GM23248 (cell line): Measurements from ENCODE around the gene ANKFN1. TPM values are rescaled to one million over a fixed set of nuclear protein-coding genes. Genes with fewer than 3 reads are reported as not detected.

ENCODE experiments used
- DNase-seq: peaks from one replicate; pipeline ENCODE4 v3.0.0-alpha.2; 2015
- H2AFZ ChIP-seq: fragments of 200-600 bp; sonication (generic); 2 replicates; pipeline ENCODE4 v1.6.1; 2016; ENCODE audit warnings: antibody characterized with exemption
- H3F3A ChIP-seq: fragments of 200-600 bp; sonication (generic); 2 replicates; pipeline ENCODE4 v1.6.1; 2016; ENCODE audit warnings: mild to moderate bottlenecking, antibody characterized with exemption, mixed run types; ENCODE audit not compliant: insufficient read depth
- H3K27ac ChIP-seq: fragments of 200-600 bp; sonication (generic); 2 replicates; pipeline ENCODE4 v1.5.1; 2016; ENCODE audit warnings: mild to moderate bottlenecking
- H3K27me3 ChIP-seq: fragments of 200-600 bp; sonication (generic); replicated peaks from 2 replicates; pipeline ENCODE4 v1.6.1; 2016; ENCODE audit warnings: mild to moderate bottlenecking; ENCODE audit not compliant: insufficient read depth
- H3K36me3 ChIP-seq: fragments of 200-600 bp; sonication (generic); 2 replicates; pipeline ENCODE4 v1.6.1; 2016; ENCODE audit warnings: low read depth, mild to moderate bottlenecking
- H3K4me1 ChIP-seq: fragments of 200-600 bp; sonication (generic); 2 replicates; pipeline ENCODE4 v1.6.1; 2016; ENCODE audit warnings: mild to moderate bottlenecking; ENCODE audit not compliant: insufficient read depth
- H3K4me2 ChIP-seq: fragments of 200-600 bp; sonication (generic); one replicate; pipeline ENCODE4 v1.6.1; 2016; ENCODE audit warnings: mild to moderate bottlenecking; ENCODE audit not compliant: unreplicated experiment
- H3K4me3 ChIP-seq: fragments of 200-600 bp; sonication (generic); 2 replicates; pipeline ENCODE4 v1.5.1; 2016; ENCODE audit warnings: mild to moderate bottlenecking
- H3K79me2 ChIP-seq: fragments of 200-600 bp; sonication (generic); 2 replicates; pipeline ENCODE4 v1.6.1; 2016; ENCODE audit warnings: mild to moderate bottlenecking; ENCODE audit not compliant: insufficient read depth
- H3K9ac ChIP-seq: fragments of 200-600 bp; sonication (generic); 2 replicates; pipeline ENCODE4 v1.6.1; 2016; ENCODE audit warnings: mild to moderate bottlenecking
- H3K9me2 ChIP-seq: fragments of 200-600 bp; sonication (generic); 2 replicates; pipeline ENCODE4 v1.6.1; 2016; ENCODE audit warnings: mixed run types, mild to moderate bottlenecking, moderate library complexity; ENCODE audit not compliant: insufficient read depth
- H3K9me3 ChIP-seq: fragments of 200-600 bp; sonication (generic); one replicate; pipeline ENCODE4 v1.6.1; 2017; ENCODE audit warnings: low read depth
- H4K20me1 ChIP-seq: fragments of 200-600 bp; sonication (generic); 2 replicates; pipeline ENCODE4 v1.6.0; 2016; ENCODE audit not compliant: insufficient read depth
- EZH2 ChIP-seq: fragments of 200-600 bp; sonication (generic); IDR thresholded peaks from 2 replicates; pipeline ENCODE4 v1.6.1; 2018; ENCODE audit warnings: antibody characterized with exemption, mild to moderate bottlenecking; ENCODE audit not compliant: insufficient read depth, poor library complexity, severe bottlenecking
- EZH2phosphoT487 ChIP-seq: fragments of 200-600 bp; sonication (generic); IDR thresholded peaks from 2 replicates; pipeline ENCODE4 v1.6.1; 2018; ENCODE audit warnings: antibody characterized with exemption, moderate library complexity, mild to moderate bottlenecking, low read depth; ENCODE audit not compliant: insufficient read depth
- WGBS, 2 experiments: methylation state at CpG; one replicate each; pipeline ENCODE4 v1.1.6; 2015 to 2017; ENCODE audit warnings: low lambda C conversion rate in 2 of 2, low coverage in 1 of 2; ENCODE audit errors: missing lambda C conversion rate in 2 of 2; 5-methylcytosine and 5-hydroxymethylcytosine counted together
- in situ Hi-C: fragments of 300-500 bp; cut with MboI; formaldehyde crosslinking; loops from 2 replicates; pipeline ENCODE4 v1.15.0; 2020
- polyA plus RNA-seq: library from polyadenylated mRNA; unstranded; fragments of >200 nt; fragmentation: Nextera tagmentation; extraction: Ambion mirVana; gene quantifications from 2 replicates; pipeline ENCODE4 v1.2.1, GENCODE V29; 2016
- total RNA-seq: library from RNA; depleted of rRNA; stranded (reverse); fragments of >200 nt; shearing (Covaris generic); gene quantifications from 2 replicates; pipeline ENCODE4 v1.2.3, GENCODE V29; 2014

The ANKFN1 gene
- total and polyA plus RNA-seq, 2 experiments from 2014 or later: 0.54 to 0.64 TPM

DNA sequence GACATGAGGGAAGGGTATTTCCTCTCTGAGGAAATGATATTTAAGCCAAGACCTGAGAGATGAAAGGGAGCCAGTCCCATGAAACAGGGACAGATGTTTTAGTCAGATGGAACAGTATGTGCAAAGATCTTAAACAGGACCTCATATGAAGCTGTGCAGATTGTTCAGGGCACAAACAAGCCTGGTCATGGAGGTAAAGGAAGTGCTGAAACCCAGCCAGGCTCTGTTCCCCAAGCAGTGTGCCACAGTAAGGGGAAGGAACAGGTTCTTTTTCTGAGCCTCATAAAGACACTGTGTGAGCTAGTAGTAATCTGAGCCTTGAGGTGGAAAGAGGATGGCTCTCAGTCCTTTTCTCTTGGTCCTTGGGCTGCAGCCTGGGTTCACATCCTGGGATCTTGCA lies 159.9 kb downstream of the ANKFN1 start:
- H3K9me3 ChIP-seq: no peaks in the 10 kb centered on the region
- in situ Hi-C loops: loop anchor here (10.0 kb wide), 1 partner anchor 178 kb away; no protein-coding TSS in a partner anchor
- TF ChIP-seq EZH2 (no peak), EZH2phosphoT487 (no peak)
- peaks cover 13% of the 10 kb centered on the region; the same call in 1 of the 2 replicates for H3K4me1 ChIP-seq
- H3K9me2 ChIP-seq: no peaks in the 10 kb centered on the region
- H3K4me2 ChIP-seq: no peak overlapping the region
- H3F3A ChIP-seq: no peaks in the 10 kb centered on the region
- no peaks in the 10 kb centered on the region for H3K27me3 ChIP-seq
- H3K79me2 ChIP-seq: no peaks in the 10 kb centered on the region
- H3K27ac ChIP-seq: no peak overlapping the region
- no peak overlapping the region for H3K9ac ChIP-seq
- no peak overlapping the region for H3K4me3 ChIP-seq
- no peaks in the 10 kb centered on the region for H3K36me3 ChIP-seq
- no peaks in the 10 kb centered on the region for H4K20me1 ChIP-seq
- no peak for DNase-seq
- no peak overlapping the region for H2AFZ ChIP-seq

- Histone ChIP-seq H3K9me2 (no peaks in the 10 kb centered on the region), H3K27me3 (no peaks in the 10 kb centered on the region), H3K36me3 (no peaks in the 10 kb centered on the region), H2AFZ (no peak overlapping the region), H3F3A (no peaks in the 10 kb centered on the region), H3K9me3 (no peaks in the 10 kb centered on the region), H3K4me2 (no peak overlapping the region), H3K4me3 (no peak overlapping the region), H4K20me1 (no peaks in the 10 kb centered on the region), H3K27ac (no peak overlapping the region), H3K79me2 (no peaks in the 10 kb centered on the region), H3K4me1 (peaks cover 13% of the 10 kb centered on the region; the same call in 1 of the 2 replicates), H3K9ac (no peak overlapping the region)
- WGBS, 2 experiments: 40 to 42% methylated on average over 3 of the region's 3 CpGs
- in situ Hi-C loops: loop anchor here (10.0 kb wide), 1 partner anchor 179 kb away; no protein-coding TSS in a partner anchor
- TF ChIP-seq EZH2phosphoT487 (no peak), EZH2 (no peak)
- DNase-seq: peak; percentile 24
Measured at GRCh38 chr17:56314026-56314425, 160.8 kb downstream of the ANKFN1 start.

- no peak overlapping the region for H3K4me2 ChIP-seq
- no peaks in the 10 kb centered on the region for H4K20me1 ChIP-seq
- 61 to 62% methylated on average over 4 of the region's 4 CpGs for WGBS, 2 experiments
- H3K79me2 ChIP-seq: no peaks in the 10 kb centered on the region
- no peaks in the 10 kb centered on the region for H3K9me2 ChIP-seq
- no peaks in the 10 kb centered on the region for H3K36me3 ChIP-seq
- no peak for DNase-seq
- in situ Hi-C loops: loop anchor here (10.0 kb wide), 1 partner anchor 180 kb away; no protein-coding TSS in a partner anchor
- no peaks in the 10 kb centered on the region for H3F3A ChIP-seq
- H3K27me3 ChIP-seq: no peaks in the 10 kb centered on the region
- no peak overlapping the region for H2AFZ ChIP-seq
- peaks cover 13% of the 10 kb centered on the region; the same call in 1 of the 2 replicates for H3K4me1 ChIP-seq
- no peaks in the 10 kb centered on the region for H3K9me3 ChIP-seq
- H3K9ac ChIP-seq: no peak overlapping the region
- no peak overlapping the region for H3K27ac ChIP-seq
- TF ChIP-seq EZH2: no peak
- no peak for TF ChIP-seq EZH2phosphoT487
- no peak overlapping the region for H3K4me3 ChIP-seq
Measured at GRCh38 chr17:56314984-56315602, 161.8 kb downstream of the ANKFN1 start.

DNA sequence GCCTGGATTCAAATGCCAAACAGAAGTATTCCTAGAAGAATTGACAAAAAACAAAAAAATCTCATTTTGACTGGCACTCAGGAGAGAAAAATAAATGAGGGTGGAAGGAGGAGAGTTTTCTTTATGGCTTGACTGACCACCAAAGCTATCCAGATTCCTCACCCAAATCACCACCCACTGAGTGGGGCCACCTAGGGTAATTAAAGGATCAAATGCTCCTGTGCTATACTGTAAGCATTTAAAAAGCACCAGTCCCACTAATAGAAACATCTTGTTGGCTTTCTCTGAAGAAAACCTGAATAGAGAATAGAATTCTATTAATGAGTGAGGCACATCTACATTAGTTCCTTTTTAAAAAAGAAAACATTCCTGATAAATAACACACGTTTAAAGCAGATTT lies 163.3 kb downstream of the ANKFN1 start:
- H3K36me3 ChIP-seq: no peaks in the 10 kb centered on the region
- H3F3A ChIP-seq: no peaks in the 10 kb centered on the region
- no peak for DNase-seq
- H3K4me1 ChIP-seq: peaks cover 13% of the 10 kb centered on the region; the same call in 1 of the 2 replicates
- in situ Hi-C loops: loop anchor here (10.0 kb wide), 1 partner anchor 182 kb away; no protein-coding TSS in a partner anchor
- no peaks in the 10 kb centered on the region for H3K79me2 ChIP-seq
- H3K9me3 ChIP-seq: no peaks in the 10 kb centered on the region
- H3K9me2 ChIP-seq: no peaks in the 10 kb centered on the region
- no peak overlapping the region for H3K27ac ChIP-seq
- no peak overlapping the region for H3K9ac ChIP-seq
- H3K27me3 ChIP-seq: no peaks in the 10 kb centered on the region
- 50 to 56% methylated on average over 1 of the region's 1 CpG for WGBS, 2 experiments
- H2AFZ ChIP-seq: no peak overlapping the region
- H3K4me2 ChIP-seq: no peak overlapping the region
- no peaks in the 10 kb centered on the region for H4K20me1 ChIP-seq
- TF ChIP-seq EZH2phosphoT487 (no peak), EZH2 (no peak)
- no peak overlapping the region for H3K4me3 ChIP-seq
